T-helper 2 cell treated with Interferon-gamma antibody and Interleukin-4, amounts not matched to agents 100 ng/mL and 5 ng/mL, for 36 hours (primary cell): ENCODE results near the gene TMEM51. TPM values are rescaled to one million over a fixed set of nuclear protein-coding genes. Genes with fewer than 3 reads are reported as not detected.
"Not testable (repeated sequence)": the region's sequence is repeated elsewhere in the genome, so short reads cannot be mapped to it uniquely, and the experiment has no call there.

ENCODE experiments used
- intact Hi-C: fragments of 100-400 bp; cut with micrococcal nuclease; formaldehyde crosslinking; loops from one replicate; pipeline ENCODE4 v1.15.1; 2023
- total RNA-seq: library from RNA; stranded (reverse); gene quantifications from 2 replicates; pipeline ENCODE4 v1.2.3, GENCODE V29; 2022

The TMEM51 gene
- total RNA-seq, 1 donor from 2014 or later = not detected

DNA sequence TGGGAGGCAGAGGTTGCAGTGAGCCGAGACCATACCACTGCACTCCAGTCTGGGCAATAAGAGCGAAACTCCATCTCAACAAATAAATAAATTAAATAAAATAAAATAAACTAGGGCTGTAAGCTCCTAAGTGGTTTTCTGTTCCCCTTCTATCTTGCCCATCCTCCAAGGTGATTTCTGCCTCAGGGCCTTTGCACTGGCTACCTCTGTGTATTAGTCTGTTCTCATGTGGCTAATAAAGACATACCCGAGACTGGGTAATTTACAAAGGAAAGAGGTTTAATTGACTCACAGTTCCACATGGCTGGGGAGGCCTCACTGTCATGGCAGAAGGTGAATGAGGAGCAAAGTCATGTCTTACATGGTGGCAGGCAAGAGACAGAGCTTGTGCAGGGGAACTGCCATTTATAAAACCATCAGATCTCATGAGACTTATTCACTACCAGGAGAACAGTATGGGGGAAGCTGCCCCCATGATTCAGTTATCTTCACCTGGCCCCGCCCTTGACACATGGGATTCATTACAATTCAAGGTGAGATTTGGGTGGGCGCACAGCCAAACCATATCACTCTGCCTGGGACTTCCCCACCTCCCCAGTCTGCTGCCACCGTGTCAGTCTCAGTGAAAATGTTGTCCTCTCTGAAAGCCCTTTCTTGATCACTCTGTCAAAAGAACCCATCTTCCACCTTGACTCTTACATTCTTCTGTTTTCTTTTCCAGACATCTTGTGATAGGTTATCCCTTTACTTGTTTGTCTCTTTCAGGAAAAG lies 22.0 kb downstream of the TMEM51 start:
- intact Hi-C loops = not testable (repeated sequence)

- intact Hi-C loops = no loop called here
Measured at GRCh38 chr1:15176120-15176519, 22.6 kb downstream of the TMEM51 start.

DNA sequence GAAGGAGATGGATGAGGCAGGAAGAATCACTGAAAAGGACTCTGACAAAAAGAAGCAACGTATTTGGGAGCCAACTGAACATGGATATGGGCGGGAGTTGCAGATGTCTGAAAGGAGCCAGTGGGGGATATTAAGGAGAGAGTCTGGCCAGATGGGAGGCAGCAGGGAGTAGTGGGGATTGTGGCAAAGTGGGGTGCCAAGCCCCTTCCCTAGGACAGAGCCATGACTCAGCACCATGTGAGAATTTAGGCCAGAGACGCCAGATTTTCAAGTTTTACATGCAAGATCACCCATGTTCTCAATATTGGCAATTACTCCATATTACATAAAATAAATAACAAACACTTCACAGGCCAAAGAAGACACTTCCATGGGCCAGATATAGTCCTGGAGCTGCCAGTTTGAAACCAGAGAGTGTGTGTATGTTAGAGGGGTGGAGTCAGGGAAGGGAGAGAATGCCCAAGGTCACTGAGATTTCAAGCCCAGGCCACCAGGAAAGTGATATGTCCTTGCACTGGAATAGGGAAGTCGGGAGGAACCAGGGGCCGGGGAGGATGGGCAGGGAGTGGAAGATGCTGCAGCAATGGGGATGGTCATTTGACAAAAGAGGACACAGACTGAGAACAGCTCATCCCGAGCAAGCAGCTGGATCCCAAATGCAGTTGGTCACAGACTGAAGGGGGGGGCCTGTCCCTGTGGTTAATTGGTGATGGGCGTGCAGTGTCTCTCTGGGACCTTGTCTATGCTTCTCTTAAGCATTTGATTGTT lies 23.5 kb downstream of the TMEM51 start:
- intact Hi-C loops = no loop called here

GRCh38 chr1:15177710-15178166 lies 24.2 kb downstream of the TMEM51 start:
- intact Hi-C loops = no loop called here

GRCh38 chr1:15178571-15179484 lies 25.3 kb downstream of the TMEM51 start:
- intact Hi-C loops = no loop called here

- intact Hi-C loops = no loop called here
Measured at GRCh38 chr1:15179485-15179883, 25.9 kb downstream of the TMEM51 start.

DNA sequence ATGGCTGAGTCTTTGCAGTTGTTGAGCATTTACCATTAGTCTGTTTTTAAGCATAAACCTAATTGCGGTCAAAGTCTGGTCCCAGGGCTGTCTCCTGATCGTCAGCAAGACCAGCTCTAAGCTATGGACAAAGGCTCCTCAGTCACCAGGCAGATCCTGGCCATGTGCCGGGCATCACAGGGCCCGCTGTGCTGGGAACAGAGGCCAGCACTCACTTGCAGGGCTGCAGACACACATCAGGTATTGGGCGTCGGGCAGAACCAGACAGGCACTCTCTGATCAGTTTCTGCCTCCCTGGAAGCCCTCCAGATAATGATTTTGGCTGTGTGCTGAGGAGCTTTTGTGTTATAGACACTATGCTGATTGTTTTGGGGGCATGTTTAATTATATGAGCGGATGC lies 26.6 kb downstream of the TMEM51 start:
- intact Hi-C loops = no loop called here

- intact Hi-C loops = no loop called here
Measured at GRCh38 chr1:15180945-15181523, 27.5 kb downstream of the TMEM51 start.

GRCh38 chr1:15181564-15181963 lies 28.0 kb downstream of the TMEM51 start:
- intact Hi-C loops = no loop called here

DNA sequence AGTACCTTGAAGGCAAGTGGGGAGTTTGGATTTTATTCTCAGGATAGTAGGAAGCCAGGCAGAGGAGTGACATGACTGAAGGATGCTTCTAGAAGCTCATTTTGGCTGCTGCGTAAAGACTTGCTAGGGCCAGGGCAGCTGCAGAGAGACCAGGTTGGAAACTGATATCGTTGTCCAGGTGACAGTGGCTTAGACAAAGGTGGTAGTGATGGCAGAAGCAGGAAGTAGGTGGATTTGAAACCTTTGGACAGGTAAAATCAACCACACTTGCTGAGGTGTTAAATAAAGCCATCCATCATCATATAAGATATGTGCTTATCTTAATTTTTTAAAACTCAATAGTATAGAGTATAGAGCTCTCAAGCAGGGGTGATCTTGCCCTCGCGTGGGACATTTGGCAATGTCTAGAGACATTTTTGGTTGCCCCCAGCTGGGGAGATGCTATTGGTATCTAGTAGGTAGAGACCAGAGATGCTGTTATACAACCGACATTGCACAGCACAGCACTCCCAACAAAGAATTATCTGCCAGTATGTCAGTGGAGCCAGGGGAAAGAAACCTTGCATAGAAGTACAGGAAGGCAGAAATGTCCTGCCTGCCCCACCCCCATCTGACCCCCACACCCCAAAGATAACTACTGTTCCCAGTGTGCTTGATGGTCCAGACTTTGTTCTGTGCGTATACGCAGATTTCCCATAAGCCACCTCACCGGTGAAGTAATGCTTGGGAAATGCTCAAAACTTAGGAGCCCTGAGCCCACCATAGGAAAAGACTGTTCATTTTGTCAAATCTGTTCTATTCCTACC lies 31.1 kb downstream of the TMEM51 start:
- intact Hi-C loops = no loop called here

DNA sequence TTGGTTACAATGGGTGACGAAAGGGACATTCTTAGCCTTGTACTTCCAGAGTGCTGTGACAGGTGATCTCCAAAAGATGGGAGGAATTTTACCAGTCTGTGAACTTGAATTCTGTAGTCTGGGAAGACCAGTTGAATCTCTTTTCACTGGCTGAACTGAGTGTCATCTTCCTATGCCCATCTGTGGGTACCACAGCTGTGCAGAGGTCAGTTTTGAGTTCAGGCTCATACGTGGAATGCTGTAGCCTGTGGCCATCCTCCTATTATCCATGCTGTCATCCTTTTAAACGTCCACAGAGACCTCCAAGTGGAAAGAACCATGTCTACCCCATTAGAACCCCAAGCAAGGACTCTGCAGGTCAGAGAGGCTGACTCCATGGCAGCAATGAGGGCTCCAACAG lies 32.1 kb downstream of the TMEM51 start:
- intact Hi-C loops = no loop called here

GRCh38 chr1:15186073-15186845 lies 32.7 kb downstream of the TMEM51 start:
- intact Hi-C loops = no loop called here

DNA sequence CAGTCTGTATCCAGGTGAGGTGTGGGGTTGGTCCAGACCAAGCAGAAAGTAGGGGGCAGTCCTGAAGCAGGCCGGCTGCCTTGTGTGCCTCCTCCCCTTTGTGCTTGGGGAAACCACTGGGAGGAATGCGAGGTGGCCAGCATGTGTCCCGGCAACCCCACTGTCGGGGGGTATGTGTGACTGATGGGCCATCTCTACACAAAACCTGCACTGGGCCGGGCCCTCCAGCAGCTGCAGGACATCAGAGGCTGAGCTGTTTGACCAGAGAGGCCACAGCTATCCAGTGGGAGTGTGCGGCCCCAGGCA lies 33.3 kb downstream of the TMEM51 start:
- intact Hi-C loops = no loop called here

GRCh38 chr1:15187175-15188129 lies 33.9 kb downstream of the TMEM51 start:
- intact Hi-C loops = no loop called here

DNA sequence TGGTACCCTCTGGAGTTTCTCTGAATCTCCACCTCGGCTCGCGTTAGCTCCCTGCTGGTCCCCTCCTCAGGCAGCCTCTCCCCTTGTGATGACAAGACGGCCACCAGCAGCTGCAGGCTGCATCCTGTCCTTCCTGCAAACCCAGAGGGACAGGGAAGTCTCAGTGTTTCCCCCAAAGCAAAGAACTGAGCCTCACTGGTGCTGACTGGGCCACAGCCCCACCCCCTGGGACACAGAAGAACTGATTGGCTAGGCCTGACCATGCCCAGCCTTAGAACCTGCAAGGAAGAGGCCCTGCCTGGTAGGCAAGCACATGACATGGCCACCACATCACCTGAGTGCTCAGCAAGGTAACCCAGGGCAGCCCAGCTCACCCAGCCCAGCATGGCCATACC lies 34.6 kb downstream of the TMEM51 start:
- intact Hi-C loops = no loop called here

- intact Hi-C loops = no loop called here
Measured at GRCh38 chr1:15188678-15189077, 35.1 kb downstream of the TMEM51 start.

DNA sequence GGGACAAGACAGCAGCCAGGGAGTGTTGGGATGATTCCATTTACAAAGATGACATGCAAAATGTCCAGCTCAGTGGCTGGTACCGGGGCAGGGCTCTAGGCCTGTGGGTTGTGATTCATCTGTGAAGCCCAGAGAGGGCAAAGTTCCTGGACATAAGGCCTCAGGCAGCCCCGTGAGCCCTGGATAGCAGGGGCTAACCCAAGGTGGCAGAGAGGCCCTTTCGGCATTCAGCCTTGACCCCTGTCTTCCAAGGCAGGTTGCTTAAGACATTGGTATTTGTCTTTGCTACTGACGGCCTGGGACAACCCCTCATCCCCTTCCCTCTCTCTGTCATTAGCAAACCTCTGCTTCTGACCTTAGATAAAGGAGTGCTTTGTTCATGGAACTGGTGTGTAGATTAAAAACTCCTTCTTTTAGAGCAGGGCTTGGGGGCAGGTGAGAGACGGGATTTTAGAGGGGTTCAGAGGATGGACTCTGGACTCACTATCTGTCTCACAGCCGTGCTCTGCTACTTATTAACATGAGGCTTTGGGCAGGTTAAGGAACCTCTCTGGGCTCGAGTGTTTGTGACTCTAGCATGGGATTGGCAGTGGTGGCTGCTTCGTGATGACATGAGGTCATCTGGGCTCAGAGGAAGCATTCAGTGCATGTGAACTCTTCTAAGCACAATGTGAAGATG lies 36.3 kb downstream of the TMEM51 start:
- intact Hi-C loops = no loop called here

GRCh38 chr1:15191267-15191666 lies 37.7 kb downstream of the TMEM51 start:
- intact Hi-C loops = no loop called here
